Activated CD8-positive, alpha-beta memory T cell treated with anti-CD3 and anti-CD28 coated beads for 48 hours (primary cell): Measurements from ENCODE around the gene ERBB2.
"Not testable (repeated sequence)": the region's sequence is repeated elsewhere in the genome, so short reads cannot be mapped to it uniquely, and the experiment has no call there.

Source experiments
- DNase-seq, 3 experiments: peaks; one replicate each; pipeline ENCODE4 v3.0.0-alpha.2; 2020; ENCODE audit warnings: low read depth in 2 of 3, low spot score in 2 of 3

The ERBB2 gene

DNA sequence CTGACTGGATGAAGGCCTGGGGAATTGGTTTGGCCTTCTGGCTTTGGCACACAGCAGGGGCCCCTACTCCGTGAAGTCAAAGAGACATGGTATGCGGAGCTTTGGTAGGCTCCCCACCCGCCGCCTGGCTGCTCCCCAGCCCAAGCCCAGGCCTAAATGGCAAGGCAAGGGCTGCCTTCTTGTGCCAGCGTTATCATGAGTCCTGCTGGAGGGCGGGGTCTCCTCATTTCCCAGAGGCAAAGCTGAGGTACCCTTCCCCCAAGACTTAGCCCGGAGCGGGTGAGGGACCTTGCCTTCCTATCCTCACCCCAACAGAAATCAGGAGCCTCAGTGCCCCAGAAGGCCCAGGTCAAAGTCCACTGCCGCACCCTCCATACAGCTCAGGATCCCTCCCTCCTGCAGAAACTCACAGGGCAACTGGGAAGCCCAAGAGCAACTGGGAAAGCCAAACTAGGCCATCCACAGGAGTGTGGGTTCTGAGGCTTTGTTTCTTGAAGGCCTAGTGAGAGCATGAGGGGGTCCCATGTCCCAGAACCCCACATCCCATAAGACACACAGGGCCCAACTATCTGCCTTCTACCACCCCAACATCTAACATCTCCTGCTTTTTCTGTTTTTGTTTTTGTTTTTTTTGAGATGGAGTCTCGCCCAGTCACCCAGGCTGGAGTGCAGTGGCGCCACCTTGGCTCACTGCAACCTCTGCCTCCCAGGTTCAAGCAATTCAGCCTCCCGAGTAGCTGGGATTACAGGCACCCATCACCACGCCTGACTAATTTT is 21.3 kb upstream of the ERBB2 start:
- no peak for DNase-seq

- no peak for DNase-seq
Observed at GRCh38 chr17:39679521-39680192, 20.2 kb upstream of the ERBB2 start.

DNA sequence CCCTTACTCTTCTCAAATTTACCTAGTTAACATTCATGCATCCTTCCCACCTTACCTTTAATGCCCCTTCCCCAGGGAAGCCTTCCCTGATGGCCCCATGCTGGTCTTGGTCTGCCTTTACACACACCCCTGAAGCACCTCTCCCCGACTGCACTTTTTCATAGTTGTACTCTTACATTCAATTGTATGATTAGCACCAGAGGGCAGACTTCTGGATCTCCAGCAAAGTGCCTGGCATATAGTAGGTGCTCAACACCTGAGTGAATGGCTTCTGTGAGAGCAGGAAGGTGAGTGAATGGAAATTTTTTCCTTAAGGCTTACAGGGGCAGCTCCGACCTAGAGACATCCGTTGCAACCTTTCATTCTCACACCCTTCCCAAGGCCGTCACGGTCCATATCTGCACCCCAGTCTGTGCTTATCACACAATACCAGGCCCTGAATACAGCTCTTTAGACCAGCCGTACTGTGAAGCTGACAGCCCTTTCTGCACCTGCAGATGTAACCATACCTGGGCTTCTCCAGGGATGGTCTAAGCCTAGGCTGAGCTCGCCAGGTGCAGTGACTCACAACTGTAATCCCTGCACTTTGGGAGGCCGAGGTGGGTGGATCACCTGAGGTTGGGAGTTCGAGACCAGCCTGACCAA is 16.4 kb upstream of the ERBB2 start:
- no peak for DNase-seq

DNA sequence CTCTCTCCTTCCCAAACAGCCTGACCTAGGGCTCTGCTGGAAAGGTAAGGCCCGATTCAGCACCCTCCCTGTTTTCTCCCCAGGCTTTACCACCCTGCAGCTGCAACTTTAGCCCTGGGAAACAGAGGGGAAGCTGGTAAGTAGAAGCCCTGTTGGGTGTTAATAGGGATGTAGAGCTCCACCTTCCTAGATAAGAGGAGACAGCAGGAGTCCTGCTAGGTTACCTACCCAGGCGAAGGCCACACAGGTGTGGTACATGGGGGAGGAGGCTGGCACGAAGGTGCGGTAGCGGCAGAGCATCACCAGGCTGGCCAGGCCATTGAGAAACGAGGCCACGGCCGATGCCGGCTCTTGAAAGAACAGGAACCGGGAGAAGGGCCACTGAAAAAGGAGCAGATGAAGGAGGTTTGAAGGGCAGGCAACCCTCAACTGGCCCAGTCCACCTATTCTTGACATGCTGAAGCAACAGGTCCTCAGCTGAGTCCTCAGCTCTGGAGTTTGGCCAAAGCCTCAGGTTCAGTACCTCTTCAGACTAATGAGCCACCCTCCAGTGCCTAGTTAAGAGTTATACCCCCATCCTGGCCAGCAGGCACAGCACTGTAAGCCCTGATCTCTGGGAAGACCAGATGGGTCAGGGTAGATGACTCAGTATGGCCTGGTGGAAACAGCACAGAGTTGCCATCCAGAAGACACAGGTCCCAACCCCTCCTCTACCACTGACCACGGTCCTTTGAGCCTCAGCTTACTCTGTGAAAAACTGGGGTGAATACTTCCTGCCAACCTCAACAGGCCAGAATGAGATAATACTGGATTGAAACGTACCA is 15.3 kb upstream of the ERBB2 start:
- DNase-seq, result no peak

- DNase-seq, result no peak
Observed at GRCh38 chr17:39687101-39687545, 12.7 kb upstream of the ERBB2 start.

DNA sequence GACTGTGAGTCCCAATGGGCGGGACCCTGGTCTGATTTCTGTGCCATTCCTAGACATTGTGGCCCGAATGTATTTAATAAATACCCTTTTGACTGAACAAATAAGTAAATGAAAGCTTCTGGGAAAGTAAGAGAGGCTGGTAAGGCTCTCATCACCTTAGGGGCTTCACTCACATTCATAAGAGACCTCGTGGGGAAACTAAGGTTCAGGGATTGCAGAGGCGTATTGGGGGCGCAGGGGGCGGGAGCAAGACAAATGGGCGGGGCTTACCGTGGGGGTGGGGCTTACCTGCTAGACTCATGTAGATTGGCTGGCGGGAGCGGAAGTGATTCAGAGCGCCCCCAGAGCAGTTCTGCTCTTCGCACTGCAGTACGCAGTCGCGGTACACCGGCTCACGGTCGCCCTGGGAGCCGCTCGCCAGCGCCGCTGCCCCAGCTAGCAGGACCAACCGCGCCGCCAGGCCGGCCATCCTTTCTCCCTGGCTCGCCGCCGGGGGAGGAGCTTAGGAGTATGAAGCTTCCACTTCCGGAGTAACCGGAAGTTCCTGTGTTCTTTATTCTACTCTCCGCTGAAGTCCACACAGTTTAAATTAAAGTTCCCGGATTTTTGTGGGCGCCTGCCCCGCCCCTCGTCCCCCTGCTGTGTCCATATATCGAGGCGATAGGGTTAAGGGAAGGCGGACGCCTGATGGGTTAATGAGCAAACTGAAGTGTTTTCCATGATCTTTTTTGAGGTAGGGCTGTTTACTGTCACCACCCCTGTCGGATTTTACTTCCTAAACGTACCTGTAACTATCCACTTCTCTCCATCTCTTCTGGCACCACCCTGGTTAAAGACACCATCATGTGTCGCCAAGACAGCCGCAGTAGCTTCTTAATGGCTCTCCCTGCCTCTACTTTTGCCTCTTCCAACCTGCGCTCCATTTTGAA is 12.1 kb upstream of the ERBB2 start, which contains the start of gene PGAP3:
TSS of gene PGAP3 (minus strand) at position 512 of the 929 bp plus-strand sequence. CDS start at position 469, 43 bp downstream.
- peak; percentile 80 to 88 (median 82) for DNase-seq

GRCh38 chr17:39688475-39688835 is 11.4 kb upstream of the ERBB2 start:
- no peak for DNase-seq

DNA sequence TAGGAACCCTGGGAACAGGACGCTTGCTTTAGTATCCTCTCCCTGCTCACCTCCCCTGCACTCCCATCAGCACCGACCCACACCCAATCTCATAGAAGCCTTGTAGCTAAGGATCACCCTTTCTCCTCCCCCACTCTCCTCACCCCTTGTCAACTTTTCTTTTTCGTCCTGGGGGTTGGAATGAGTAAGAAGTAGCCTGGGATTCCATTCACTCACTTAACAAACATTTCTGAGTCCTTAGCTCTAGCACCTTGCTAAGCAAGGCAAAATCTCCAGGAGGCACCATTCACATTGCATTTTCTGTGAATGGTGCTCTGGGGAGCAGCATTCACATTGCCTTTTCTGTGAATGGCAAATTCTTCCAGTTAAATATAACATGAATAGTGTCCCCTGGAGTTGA is 10.9 kb upstream of the ERBB2 start:
- no peak for DNase-seq

GRCh38 chr17:39694593-39694992 is 5.3 kb upstream of the ERBB2 start:
- DNase-seq, result no peak

- DNase-seq, result no peak
Observed at GRCh38 chr17:39695089-39695474, 4.8 kb upstream of the ERBB2 start.

GRCh38 chr17:39696731-39697130 is 3.1 kb upstream of the ERBB2 start:
- no peak for DNase-seq

DNA sequence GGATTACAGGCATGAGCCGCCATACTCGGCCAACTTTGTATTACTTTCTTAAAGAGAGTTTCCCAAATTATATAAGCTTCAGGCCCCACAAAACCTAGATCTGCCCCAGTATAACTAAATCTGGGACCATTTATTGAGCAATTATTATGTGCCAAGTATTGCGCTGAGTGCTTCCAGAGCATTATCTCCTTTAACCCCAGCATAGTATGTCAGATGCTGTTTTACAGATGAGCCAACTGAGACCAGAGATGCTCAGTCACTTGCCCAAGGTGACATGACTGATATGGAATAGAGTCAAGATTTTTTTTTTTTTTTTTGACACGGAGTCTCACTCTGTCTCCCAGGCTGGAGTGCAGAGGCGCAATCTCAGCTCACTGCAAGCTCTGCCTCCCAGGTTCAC is 1.9 kb upstream of the ERBB2 start:
- no peak for DNase-seq

DNA sequence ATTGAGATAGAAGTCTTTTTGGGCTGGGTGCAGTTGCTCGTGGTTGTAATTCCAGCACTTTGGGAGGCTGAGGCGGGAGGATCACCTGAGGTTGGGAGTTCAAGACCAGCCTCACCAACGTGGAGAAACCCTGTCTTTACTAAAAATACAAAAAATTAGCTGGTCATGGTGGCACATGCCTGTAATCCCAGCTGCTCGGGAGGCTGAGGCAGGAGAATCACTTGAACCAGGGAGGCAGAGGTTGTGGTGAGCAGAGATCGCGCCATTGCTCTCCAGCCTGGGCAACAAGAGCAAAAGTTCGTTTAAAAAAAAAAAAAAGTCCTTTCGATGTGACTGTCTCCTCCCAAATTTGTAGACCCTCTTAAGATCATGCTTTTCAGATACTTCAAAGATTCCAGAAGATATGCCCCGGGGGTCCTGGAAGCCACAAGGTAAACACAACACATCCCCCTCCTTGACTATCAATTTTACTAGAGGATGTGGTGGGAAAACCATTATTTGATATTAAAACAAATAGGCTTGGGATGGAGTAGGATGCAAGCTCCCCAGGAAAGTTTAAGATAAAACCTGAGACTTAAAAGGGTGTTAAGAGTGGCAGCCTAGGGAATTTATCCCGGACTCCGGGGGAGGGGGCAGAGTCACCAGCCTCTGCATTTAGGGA is 577 bp upstream of the ERBB2 start:
- DNase-seq, result not testable (repeated sequence)

DNA sequence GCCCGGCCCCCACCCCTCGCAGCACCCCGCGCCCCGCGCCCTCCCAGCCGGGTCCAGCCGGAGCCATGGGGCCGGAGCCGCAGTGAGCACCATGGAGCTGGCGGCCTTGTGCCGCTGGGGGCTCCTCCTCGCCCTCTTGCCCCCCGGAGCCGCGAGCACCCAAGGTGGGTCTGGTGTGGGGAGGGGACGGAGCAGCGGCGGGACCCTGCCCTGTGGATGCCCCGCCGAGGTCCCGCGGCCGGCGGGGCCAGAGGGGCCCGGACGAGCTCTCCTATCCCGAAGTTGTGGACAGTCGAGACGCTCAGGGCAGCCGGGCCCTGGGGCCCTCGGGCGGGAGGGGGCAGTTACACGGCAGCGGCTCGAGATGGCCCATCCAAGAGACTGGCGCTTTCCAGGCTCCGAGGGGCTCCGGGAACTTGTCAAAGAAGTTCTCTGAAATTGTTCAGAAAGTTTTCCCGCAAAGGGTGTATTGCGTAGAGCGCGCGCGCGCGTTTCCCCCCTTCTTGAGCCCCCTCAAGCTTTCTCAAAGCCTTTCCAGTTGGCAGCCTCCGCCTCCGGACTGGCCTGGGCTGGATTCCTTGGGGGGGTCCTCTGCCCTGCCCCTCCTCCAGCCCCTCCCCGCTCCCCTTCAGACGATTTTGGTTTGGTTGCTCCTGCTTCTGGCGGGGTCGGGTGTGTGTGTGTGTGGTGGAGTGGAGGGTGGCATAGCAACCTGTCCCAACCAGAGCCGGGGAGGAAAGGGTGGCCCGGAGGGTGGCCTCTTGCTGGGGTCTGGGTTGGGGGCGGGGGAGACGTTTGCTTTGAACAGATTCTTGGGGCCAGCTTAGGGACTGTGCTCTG is 504 bp downstream of the ERBB2 start:
- no peak for DNase-seq

GRCh38 chr17:39701012-39701783 is 1.3 kb downstream of the ERBB2 start:
- DNase-seq, result no peak

DNA sequence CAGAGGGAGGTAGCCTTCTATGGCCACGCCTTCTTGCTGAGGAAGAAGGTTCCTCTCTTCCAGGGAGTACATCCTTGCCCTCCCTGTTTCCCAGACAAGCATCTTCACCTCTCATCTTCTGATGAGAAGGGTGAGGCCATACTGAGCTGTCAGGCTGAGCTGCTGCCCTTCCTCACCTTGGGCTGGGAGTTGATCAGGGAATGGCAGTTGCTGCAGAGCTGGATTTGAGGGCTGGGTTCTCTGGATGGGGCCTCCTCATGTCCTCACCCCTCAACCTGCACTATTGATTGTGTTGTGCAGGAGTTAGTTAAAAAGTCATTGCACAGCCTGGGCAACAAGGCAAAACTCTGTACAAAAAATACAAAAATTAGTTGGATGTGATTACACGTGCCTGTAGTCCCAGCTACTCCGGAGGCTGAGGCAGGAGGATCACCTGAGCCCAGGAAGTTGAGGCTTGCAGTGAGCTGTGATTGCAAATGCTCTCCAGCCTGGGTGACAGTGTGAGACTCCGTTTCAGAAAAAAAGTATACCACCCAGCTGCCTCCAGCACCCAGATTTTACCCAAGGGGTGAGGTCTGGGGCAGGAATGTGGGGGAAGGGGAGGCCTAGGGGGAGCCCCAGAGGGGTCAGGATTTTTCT is 2.0 kb downstream of the ERBB2 start:
- DNase-seq, result no peak
